Left hindlimb (tissue), 1 donor: ENCODE results near the gene KLF4.
"Not testable (repeated sequence)": the region's sequence is repeated elsewhere in the genome, so short reads cannot be mapped to it uniquely, and the experiment has no call there.

Source experiments
- DNase-seq: peaks from one replicate; pipeline ENCODE4 v3.0.0-alpha.2; 2018

KLF4 gene

DNA sequence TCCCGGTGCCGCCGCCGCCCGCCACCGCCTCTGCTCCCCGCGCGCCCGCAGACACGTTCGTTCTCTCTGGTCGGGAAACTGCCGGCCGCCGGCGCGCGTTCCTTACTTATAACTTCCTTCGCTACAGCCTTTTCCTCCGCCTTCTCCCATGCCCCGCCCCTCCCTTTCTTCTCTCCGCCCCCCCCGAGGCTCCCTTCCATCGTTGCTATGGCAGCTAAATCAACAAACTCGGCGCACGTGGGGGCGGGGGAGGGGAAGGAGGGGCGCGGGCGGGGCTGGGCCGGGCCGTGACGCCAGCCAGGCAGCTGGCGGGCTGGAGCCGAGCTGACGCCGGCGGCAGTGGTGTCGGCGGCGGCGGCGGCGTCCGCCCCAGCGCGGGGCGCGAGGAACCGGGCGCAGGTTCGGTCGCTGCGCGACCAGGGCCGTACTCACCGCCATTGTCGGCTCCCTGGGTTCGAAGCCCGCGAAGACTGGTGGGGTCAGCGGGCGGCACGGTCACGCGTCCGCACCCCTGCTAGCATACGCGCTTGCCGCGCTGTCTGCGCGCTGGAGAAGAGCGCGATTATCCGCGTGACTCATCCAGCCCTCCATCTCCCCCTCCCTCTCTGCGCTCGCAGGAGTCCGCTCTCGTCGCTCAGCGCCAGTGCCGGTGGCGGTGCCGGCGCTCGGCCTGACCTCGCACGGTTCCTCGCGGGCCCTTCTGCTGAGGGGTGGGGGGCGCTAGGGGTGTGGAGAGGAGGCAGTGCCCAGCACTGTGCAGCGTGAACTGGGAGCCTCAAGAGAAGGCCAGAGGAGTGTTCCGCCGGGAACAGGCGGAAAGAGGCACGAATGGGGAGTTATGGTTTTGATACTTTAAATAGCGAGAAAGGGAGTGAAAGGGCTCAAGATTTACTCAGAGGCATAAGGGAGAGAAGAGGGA is at the start of gene KLF4:
KLF4 (minus strand) TSS at position 83 of the 919 bp plus-strand sequence. CDS start 597 bp downstream, outside the sequence.
- peak; percentile 97 for DNase-seq

DNA sequence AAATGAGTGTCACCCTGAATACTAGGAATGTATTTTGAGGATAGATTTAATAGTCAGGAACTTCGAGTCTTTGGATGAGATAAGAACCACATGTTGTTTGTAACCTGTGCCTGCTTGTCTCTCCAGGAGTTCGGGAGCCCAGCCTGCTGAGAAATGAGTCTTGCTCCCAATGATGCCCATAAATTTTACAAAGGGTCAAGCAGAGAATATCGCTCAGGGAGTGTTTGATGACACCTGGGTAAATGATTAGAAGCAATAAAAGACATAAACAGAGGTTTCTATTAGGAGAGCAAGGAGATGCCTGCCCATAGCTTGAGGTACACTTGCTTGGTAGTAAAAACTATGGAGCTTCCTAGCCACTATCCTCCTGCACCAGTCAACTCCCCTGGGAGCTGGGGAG is 46.9 kb upstream of the KLF4 start:
- DNase-seq = no peak

DNA sequence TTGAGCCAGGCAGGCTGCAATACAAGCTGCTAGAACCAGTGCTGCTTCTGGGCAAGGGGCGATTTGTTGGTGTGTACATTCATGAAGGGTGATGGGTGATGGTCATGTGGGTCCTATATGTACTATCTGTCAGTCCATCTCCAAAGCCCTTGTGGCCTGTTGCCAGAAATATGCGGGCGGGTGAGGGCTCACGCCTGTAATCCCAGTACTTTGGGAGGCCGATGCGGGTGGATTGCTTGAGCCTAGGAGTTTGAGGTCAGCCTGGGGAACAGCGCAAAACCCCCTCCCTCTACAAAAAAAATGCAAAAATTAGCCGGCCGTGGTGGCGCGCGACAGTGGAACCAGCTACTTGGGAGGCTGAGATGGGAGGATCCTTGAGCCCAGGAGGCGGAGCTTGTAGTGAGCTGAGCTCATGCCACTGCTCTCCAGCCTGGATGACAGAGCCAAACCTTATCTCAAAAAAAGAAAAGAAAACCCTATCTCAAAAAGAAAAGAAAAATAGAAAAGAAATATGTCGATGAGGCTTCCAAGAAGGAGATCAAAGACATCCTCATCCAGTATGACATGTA is 45.0 kb upstream of the KLF4 start:
- no peak for DNase-seq

DNA sequence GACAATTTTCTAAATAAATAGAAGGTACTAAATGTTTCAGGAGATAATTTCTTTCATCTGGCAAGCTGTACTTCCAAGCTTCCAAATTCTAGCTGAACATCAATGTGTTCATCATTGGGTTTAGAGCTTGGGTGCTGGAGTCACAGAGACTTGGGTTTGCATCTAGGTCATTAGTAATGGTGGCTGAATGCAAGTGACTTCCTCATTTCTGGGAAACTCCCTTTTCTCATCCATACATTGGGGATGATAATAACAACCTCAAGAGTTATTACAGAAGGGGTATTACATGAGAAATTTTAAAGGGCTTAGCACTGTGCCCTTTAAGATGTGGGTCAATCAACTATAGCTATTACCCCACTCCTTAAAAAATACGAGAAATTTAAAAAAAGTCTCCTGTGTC is 41.1 kb upstream of the KLF4 start:
- no peak for DNase-seq

DNA sequence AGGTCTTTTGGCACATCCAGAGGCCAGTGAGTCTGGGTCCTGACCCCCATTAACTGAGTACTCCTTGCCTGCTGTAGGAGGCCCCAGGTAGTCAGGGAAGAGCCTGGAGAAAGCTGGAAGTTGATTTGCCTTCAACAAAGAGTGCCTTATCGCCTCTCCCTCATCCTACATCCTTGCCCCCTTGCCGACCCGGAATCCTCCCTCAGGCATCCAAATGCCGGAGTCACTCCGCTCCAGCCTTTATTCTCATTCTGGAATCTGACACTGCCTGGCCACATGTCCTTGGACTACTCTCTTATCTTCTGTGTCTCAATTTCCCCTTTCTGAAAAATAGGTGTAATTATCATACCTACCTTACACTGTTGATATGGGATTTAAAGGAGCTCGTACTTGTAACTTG is 39.1 kb upstream of the KLF4 start:
- no peak for DNase-seq

DNA sequence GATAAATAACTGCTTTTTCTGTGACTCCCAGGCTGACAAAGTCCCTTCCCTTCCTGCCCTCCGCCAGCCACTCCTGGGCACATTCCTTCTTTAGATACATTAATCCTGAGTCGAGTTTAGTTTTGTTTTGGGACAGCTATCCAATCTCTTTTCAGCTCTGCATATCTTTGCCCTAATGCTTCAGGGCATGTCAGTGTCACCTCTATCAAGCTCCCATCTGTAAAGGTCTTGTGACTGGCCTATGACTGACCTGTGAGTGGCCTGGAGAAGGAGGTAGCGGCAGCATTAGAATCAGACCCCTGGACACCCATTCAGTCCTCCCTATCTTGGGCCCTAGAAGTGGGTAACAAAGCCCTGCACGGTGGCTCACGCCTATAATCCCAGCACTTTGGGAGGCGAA is 34.0 kb upstream of the KLF4 start:
- DNase-seq = no peak

DNA sequence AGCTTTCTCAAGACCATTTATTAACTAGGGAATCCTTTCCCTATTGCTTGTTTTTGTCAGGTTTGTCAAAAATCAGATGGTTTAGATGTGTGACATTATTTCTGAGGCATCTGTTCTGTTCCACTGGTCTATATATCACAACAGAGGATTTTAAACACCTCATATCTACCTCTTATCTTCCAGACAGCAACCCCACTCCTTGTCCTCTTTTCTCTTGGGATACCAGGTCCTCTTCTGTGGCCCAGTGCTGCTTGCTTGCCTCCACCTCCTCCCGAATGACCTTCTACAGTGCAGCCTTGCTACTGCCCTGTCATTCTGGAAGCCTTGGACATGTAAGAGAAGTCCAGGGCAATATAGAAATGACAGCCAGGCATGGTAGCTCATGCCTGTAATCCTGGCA is 30.6 kb upstream of the KLF4 start:
- no peak for DNase-seq

DNA sequence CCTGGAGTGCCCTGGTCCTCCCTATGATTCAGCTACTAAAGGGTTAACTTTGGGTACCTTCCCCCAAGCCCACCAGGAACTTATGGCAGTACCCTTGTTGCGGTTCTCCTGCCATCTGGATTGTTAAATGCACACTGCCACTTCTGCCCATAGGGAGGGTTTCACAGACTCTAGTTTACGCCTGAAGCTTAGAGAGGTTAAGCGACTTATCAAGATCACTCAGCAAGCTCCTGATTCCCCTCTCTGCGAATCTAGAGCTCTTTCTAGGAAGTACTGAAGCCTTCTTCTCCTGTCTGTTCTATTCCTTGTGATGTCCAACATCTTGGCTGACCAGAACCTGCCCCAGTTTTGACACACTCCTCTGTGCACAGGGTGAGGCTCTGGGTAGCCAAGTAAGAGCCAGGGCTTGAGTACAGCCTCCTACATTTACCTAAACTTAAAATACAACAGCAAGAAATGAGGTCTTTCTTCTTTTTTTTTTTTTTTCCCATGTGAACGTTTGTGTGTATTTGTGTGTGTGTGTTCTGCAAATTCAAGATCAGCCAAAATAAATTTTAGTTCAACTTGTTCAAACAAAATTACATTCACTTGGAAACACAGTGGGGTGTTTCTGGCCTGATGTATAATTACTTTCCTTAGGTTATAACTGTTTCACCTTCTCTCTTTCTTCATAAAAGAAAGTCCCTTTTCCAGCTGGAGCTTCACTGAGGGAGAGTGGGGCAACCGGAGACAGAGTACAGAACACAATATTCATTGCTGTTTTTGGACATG is 28.7 kb upstream of the KLF4 start:
- no peak for DNase-seq

DNA sequence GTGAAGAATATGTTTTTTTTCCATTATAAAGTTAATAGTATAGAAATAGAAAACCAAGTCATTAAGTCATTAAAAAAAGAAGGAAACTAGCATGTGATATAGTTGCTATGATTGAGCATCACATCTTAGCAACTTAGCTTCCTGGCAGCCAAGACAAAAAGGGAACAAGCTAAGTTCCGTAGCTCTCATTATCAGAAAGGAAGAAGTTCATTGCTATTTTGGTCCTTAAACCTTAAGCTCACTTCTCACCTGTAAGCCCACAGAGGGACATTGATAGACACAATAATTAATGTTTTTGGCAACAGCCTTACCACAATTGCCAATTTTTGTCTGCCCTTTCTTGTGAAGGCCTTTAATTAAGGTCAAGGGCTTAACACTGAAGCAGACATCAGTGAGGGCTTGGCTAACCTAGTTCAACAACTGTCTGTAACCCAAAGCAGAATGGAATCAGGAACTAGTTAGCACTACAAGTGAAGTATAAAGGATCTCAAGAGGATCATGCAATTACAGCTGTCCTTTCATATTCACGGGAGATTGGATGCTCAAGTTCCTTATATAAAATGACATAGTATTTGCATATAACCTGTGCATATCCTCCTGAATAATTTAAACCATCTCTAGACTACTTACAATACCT is 24.0 kb upstream of the KLF4 start:
- DNase-seq = no peak

DNA sequence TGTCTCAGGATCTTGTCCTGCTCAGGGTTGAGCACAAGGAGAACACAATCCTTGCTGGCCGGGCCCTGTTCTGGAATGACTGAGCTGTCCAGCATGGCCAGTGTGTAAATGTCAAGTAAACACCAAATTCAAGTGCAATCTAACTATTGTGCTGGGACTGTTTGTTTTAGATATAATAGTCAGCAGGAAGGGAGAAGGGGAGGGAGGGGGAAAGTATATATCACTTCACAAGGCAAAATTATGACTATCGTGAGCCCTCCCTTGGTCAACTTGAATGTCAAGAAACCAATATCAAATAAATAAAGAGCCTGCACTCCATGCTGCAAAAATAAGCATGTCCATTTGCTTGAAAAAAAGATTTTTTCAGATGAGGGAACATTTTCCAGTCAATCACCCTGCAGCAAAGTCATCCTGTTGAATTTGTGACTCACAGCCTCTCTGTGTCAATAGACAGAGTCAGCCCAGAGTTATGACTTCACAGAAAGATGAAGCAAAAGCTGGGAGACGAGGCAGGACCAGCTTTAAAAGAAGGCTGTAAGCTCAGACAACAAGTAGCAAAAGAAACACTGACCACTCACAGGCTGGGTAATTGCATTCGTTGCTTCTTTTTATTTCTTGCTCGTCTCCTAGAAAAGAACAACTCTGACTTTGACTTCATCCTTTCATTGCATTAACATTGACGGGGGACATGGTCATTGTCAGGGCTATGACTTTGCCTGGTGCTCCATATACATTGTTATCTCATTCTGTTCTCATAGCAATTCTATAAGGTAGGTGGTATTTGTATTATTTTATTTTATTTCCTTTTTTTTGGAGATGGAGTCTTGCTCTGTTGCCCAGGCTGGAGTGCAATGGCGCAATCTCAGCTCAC is 15.3 kb upstream of the KLF4 start:
- DNase-seq = no peak

DNA sequence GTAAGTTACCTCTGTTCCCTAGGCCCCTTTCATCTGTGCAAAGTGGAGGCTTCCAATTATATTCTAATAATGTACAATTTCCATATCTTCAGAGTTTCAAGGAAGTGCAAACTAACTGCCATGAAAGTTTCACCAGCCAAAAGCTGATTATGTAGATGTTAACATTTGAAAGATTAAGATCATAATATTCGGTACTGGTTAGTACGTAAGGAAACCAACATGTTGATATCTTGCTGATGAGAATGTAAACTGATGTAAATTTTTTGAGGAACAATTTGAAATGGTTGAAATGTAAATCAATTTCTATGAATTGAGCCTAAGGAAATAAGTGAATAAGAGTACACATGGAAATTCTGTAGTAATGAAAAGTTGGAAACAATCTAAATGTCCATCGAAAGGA is 12.9 kb upstream of the KLF4 start:
- DNase-seq = no peak

DNA sequence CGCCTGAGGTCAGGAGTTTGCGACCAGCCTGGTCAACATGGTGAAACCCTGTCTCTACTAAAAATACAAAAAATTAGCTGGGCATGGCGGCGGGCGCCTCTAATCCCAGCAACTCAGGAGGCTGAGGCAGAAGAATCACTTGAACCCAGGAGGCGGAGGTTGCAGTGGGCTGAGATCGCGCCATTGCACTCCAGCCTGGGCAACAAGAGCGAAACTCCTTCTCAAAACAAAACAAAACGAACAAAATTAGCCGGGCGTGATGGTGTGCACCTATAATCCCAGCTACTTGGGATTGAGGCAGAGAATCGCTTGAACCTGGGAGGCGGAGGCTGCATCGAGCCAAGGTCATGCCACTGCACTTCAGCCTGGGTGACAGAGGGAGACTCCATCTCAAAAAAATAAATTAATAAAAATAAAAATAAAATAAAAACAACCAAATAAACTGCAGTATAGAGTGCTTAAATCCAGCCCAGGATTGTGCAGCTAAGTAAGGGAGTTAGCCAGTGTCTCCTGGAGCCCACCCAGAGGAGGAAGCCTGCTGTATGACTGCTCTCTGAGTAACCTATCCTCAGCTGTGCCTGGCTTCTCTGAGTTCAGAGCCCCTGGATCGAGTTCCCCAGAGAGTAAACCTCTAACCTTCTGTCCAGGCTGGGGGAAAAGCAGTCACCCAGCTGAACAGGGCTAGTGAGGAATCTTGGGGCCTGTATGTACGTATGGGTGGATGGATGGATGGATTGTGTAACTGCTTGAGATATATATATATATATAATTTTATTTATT is 11.0 kb upstream of the KLF4 start:
- not testable (repeated sequence) for DNase-seq

DNA sequence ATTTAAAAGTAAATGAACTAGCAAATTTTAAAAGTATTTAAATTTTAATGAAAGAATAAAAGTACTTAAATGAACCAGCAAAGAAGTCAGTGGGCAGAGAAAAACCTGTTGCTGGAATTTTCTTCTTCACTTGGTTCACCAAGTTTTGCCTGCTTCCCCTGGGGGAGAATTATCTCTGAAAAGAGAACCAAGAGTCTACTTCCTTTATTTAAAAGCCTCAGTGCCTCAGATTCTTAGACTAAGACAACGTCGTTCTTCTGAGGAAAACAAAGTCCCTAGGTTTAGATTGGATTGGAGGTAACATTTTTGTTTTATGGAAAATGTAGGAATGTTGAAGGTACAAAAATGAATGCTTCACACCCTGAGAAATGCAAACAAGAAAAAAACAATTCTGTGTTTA is 7.4 kb upstream of the KLF4 start:
- no peak for DNase-seq

DNA sequence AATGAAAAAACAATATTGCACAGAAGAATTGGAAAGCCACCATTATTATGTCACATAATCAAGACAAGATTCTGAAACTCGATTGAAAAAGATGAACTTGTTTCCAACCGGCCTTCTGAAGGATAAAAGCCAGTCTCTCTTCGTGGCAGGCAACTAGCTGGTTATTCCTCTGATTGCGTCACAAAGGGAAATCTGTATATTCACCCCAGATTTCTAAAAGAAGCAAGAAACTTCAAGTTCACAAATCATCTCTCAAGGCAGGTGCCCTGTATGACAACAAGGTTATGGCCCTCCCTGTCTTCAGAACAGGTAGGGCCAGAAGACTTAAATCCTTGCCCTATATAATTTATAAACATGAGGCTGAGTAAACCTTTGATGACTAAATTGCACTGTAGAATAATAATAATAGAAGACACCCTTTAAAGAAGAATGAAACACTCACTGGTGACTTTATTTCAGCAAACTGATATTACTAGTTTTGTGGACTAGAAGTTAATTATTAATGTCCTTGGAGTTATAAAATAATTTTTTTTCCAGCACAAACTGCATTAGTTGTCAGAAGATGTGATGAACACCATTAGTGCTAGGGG is 2.9 kb upstream of the KLF4 start:
- DNase-seq = no peak

DNA sequence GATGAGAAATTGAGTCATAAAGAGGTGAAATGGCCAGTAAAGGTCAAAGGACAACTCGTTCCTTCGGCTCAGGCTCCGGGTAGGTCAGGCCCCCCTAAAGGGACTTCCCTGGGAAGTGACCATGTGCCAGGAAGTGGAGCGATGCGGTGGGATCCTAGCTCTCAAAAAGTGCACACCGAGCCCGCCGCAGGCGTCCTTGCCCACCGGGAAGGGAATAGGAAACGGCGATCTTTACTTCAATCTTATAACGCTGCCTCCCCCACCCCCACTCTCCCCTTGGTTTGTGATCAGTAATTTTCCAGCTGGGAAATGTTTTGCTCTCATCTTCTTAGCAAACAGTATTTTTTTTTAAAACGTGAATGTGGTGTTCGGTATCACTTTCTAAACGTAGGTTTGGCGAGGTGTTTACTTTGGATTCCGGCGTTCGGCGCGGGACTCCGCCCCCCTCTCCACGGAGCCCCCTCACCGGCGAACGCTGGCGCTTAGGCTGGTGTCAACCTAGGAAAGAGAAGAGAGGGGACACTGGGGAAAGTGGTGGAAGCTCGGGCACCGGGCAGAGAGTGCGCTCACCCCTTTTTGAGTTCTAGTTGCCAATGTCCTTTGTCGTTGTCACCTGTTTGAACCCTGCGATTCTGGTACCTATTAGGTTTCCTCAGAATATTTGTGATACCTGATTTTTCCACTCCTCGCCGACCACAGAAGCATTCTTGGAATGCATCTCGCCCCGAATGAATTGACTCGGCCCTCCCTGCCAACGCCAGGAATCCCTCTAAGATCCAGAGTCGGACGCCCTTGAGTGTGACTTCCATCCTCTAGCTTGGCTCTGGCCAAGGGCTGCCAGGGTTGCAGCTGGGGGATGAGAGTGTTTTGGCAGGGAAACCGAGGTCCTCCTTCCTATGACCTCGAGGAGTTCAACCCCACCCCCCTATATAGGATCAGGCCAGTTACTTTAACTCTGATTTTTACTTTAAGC is 1.8 kb upstream of the KLF4 start:
- peak; percentile 66 for DNase-seq

DNA sequence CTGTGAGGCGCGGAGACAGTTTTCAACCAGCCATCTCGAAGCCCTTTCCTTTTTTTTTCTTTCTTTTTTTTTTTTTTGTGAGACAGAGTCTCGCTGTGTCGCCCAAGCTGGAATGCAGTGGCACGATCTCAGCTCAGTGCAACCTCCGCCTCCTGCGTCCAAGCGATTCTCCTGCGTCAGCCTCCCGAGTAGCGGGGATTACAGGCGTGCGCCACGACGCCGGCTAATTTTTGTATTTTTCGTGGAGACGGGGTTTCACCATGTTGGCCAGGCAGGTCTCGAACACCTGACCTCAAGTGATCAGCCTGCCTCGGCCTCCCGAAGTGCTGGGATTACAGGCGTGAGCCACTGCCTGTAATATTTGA is 1.0 kb upstream of the KLF4 start:
- not testable (repeated sequence) for DNase-seq

DNA sequence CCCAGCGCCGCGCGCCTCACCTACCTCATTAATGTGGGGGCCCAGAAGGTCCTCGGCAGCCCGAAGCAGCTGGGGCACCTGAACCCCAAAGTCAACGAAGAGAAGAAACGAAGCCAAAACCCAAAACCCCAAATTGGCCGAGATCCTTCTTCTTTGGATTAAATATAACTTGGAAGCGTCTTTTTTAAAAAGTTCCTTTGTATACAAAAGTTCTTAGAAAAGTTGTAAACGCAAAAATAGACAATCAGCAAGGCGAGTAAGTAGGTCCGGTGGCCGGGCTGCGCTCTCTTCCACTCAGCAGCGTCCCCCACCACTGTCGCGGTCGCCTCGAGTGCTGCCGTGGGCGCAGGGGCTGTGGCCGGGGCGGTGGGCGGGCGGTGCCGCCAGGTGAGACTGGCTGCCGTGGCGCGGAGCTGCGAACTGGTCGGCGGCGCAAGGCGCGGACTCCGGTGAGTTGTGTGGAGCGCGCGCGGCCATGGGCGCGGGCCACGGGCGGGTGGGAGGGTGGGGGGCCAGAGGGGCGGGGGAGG is 360 bp downstream of the KLF4 start:
- no peak for DNase-seq

DNA sequence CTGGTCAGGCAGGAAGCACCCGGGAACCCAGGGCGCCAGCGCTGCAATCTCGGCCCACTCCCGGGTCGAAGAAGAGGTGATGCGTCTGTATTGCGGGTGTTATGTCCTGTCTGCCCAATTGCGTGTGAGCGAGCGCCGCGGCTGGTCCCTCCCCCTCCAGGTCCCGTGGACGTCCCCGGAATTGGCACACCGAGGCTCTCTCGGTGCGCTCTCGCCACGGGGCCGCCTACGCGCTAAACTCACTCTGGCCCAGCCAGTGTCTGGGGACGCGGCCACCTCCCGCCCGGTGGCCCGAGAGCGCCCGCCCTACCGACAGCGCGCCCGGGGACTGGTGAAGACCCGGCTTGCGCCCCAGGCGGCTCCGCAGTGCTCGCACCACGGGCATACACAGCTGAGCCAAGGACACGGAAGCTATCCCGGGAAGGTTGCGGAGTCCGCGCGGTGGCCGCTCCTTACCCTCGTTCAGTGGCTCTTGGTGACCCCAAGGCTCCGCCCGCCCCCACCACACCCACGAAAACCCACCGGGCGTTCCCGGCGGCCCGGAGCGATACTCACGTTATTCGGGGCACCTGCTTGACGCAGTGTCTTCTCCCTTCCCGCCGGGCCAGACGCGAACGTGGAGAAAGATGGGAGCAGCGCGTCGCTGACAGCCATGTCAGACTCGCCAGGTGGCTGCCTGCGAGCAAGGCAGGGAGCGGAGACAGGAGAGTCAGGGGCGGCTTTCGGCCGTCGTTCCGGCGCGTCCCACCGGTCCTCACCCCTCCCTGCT is 1.0 kb downstream of the KLF4 start:
- peak; percentile 80 for DNase-seq
